Myocyte (in vitro differentiated cells): ENCODE measurements around the gene DDX47. TPM values are rescaled to one million over a fixed set of nuclear protein-coding genes. Genes with fewer than 3 reads are reported as not detected.
A peak's percentile ranks its signal among the peaks of the same experiment; 100 is the strongest.
"Not testable (repeated sequence)": the region's sequence is repeated elsewhere in the genome, so short reads cannot be mapped to it uniquely, and the experiment has no call there.

ENCODE experiments used
- DNase-seq: peaks from one replicate; pipeline ENCODE4 v3.0.0-alpha.2; 2012; ENCODE audit warnings: low read depth
- total RNA-seq: library from RNA; depleted of rRNA; stranded (reverse); fragments of >200 nt; gene quantifications from 2 replicates; pipeline ENCODE4 v1.2.3, GENCODE V29; 2014

Gene DDX47
- total RNA-seq, 1 donor from 2014 or later, result 63.7 TPM

DNA sequence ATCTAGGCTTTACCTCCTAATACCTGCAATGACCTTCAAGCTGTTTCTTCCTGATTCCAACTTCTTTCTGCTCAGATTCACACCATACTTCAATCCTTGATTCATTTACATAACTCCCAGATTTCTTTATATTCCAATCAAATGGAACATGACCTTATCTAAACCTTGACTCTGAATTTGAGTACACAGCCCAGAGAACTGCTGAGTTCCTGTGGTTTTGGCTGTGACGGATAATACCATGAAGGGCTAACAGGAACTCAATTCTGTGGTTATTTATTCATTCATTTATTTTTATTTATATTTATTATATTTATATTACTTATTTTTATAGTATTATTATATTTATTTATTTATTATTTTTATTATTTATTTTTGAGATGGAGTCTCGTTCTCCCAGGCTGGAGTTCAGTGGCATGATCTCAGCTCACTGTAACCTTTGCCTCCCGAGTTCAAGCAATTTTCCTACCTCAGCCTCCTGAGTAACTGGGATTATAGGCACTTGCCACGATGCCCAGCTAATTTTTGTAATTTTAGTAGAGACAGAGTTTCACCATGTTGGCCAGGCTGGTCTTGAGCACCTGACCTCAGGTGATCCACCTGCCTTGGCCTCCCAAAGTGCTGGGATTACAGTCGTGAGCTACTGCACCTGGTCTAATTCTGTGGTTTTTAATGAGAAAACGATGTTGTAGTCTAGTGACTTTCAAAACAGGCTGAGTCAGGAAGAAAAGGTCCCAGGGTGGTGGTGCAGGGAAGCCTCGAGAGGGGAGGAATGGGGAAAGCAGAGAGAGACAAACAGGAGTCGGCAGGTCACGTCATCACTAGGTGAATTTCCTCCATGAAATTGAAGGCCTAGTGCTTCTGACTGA lies 16.0 kb upstream of the DDX47 start:
- DNase-seq, result no peak

GRCh38 chr12:12797794-12798152 lies 15.4 kb upstream of the DDX47 start:
- DNase-seq, result no peak

DNA sequence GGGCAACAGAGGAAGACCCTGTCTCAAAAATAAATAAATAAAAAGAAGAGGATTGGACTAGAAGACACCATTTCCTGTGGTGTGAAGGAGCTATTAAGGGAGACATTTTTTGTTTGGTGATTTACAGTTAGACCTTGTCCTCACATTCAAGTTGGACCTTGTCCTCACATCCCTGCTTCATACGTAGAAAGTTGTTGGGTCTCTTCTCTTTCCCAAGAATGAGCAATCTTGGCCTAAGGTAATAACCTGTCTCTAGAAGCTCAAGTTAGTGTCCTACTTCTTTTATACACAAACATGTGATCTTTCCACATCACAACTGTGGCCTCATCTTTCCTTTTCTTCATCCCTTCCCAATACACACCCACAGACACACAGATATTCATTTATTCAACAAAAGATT lies 14.7 kb upstream of the DDX47 start:
- DNase-seq, result no peak

DNA sequence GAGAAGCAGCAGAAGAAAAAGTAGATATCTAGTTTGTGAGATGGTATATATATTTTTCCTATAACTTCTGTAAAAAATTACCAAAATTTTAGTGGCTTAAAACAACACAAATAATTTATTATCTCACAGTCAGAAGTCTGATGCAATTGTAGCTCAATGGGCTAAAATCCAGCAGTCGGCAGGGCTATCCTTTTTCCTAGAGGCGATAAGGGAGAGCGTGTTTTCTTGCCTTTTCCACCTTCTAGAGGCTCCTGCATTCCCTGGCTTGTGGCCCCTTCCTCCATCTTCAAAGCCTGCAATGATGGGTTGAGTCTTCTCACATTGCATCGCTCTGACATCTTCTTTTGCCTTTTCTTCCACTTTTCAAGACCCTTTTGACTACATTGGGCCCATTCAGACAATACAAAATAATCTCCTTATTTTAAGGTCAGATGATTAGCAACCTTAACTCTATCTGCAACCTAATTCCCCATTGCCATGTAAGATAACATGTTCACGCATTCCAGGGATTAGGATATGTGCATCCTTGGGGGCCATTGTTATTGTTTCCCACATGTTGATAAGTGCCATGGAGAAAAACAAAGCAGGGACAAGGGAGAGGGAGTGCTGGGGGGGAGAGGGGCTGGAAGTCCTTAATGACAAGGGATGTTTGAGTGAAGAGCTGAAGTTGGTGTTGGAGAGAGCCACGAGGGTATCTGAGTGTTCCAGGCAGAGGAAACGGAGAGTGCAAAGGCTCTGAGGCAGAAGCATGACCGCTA lies 13.8 kb upstream of the DDX47 start:
- no peak for DNase-seq

GRCh38 chr12:12800406-12801180 lies 12.6 kb upstream of the DDX47 start:
- DNase-seq, result no peak

DNA sequence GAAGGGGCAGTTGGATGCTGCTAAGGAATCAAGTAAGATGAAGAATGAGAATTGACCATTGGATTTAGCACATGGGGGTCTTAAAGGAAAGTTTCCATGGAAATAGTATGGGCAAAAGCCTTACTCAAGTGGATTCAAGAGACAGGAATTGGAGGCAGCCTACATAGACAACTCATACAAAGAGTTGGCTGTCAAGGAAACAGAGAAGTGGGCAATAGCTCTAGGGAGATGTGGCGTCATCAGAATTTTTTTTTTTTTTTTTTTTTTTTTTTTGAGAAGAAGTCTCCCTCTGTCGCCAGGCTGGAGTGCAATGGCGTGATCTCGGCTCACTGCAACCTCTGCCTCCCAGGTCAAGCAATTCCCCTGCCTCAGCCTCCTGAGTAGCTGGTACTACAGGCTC lies 11.5 kb upstream of the DDX47 start:
- DNase-seq, result not testable (repeated sequence)

DNA sequence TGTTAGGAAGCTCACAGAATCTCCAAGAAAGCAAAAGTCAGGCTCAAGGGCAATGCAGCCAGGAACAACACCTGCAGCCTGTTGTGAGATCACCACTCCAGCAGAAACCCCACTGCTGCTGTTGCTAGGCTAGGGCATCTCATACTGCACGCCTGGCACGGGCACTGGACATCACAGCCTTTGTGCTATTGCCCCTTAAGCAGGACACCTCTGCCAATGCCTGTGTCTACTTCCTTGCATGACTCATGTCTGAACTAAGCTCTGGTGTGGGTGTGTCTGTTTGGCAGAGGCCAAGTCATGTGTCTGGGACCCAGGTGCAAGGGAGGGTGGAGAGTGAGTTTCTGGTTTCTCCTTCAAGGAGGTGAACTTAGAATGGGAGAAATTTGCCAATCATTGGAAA lies 10.0 kb upstream of the DDX47 start:
- peak; percentile 83 for DNase-seq

GRCh38 chr12:12804011-12804410 lies 9.1 kb upstream of the DDX47 start:
- DNase-seq, result no peak

GRCh38 chr12:12804432-12804886 lies 8.7 kb upstream of the DDX47 start:
- DNase-seq, result no peak

- DNase-seq, result no peak
These were observed 6.2 kb upstream of the DDX47 start for GRCh38 chr12:12806784-12807516.

DNA sequence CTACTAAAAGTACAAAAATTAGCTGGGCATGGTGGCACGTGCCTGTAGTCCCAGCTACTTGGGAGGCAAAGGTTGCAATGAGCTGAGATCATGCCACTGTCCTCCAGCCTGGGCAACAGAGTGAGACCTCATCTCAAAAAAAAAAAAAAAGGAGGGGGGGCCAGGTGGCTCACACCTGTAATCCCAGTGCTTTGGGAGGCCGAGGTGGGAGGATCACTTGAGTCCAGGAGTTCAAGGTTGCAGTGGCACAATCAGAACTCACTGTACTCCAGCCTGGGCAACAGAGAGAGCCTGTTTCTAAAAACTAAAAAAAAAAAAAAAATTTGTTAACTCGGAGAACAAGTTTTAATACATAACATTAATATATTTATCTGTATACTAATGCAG lies 5.6 kb upstream of the DDX47 start:
- not testable (repeated sequence) for DNase-seq

GRCh38 chr12:12807970-12808702 lies 5.0 kb upstream of the DDX47 start:
- no peak for DNase-seq

DNA sequence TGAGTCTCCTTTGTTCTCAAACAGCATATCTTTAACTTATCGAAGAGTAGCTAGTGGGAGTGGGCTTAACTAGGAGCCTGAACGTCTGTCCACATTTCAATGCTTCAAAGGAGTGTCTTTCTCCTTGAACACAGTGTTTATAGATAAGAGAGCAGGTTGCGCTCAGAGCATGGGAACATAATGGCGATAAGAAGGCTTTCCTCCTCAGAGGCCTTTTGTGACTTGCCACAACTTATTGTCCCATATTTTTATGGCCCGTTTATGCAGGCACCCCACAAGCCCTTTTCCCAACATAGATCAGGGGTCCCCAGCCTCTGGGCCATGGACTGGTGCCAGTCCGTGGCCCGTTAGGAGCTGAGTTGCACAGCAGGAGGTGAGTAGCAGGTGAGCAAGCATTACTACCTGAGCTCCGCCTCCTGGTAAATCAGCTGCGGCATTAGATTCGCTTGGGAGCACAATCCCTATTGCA lies 2.6 kb upstream of the DDX47 start:
- no peak for DNase-seq

GRCh38 chr12:12811343-12811742 lies 1.8 kb upstream of the DDX47 start:
- no peak for DNase-seq

DNA sequence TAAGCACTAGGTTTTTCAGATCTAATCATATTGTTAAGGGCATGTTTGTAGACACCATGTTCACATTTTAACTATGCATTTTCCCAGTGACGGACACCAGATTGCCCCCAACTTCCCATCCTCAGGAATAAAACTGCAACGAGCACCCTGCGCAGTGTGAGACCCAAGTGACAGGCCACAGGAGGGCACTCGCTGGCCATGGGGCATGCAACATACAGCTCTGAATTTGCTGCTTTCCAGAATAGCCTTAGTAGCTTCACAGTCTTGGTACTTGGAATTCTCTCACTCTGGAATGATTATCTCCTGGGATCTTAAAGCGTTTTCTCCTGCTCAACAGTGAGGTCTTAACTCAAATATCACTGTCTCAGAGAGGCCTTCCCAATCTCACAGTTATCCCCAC lies 972 bp upstream of the DDX47 start:
- DNase-seq, result no peak

- DNase-seq, result no peak
These were observed 477 bp upstream of the DDX47 start for GRCh38 chr12:12812618-12813119.

DNA sequence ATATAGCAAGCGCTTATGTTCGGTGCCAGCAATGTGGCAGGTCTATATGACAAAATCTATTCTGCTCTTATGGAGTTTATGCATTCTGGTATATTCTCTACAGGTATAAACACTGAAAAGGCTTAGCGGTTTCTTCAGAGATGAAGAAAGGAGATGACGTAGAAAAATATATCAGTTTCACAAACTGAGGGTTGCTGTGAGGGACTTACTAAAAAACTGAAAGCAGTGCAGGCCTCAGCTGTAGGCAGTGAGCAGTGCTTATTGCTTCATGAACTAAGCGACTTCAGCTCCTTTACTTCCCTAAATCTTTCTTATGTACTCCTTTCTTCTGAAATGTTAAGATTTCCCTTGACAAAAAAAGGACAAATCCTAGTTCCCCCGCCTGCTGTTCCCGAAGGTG lies 4.5 kb downstream of the DDX47 start:
- no peak for DNase-seq

DNA sequence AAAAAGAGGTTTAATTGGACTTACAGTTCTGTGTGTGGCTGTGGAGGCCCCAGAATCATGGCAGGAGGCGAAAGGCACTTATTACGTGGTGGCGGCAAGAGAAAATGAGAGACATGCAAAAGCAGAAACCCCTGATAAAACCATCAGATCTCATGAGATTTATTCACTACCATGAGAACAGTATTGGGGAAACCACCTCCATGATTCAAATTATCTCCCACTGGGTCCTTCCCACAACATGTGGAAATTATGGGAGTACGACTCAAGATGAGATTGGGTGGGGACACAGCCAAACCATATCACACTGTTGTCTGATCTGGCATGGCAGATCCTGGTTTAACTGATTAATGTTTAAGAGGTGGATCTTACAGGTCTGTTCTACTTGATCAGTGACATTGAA lies 5.6 kb downstream of the DDX47 start:
- DNase-seq, result no peak

GRCh38 chr12:12819221-12819620 lies 6.1 kb downstream of the DDX47 start:
- no peak for DNase-seq

- DNase-seq, result peak; percentile 78
These were observed 6.7 kb downstream of the DDX47 start for GRCh38 chr12:12819752-12820311.
